CD4-positive, alpha-beta memory T cell (primary cell): ENCODE measurements around the gene HNRNPC. TPM values are rescaled to one million over a fixed set of nuclear protein-coding genes. Genes with fewer than 3 reads are reported as not detected.
"Not testable (repeated sequence)": the region's sequence is repeated elsewhere in the genome, so short reads cannot be mapped to it uniquely, and the experiment has no call there.

Experiments used
- CTCF ChIA-PET: fragments of 350-600 bp; sonication (Branson Sonifier 250); formaldehyde crosslinking; loops from one replicate; lab custom pipeline; 2021; ENCODE audit warnings: inconsistent platforms; ENCODE audit not compliant: partially characterized antibody; lab: Charles Lee
- POLR2A ChIA-PET: fragments of 350-600 bp; sonication (Branson Sonifier 250); formaldehyde crosslinking; loops from one replicate; lab custom pipeline; 2021; ENCODE audit not compliant: partially characterized antibody; lab: Charles Lee
- DNase-seq, 5 donors: peaks; one replicate each; pipeline versions ENCODE4 v3.0.0 to v3.0.0-alpha.2; 2020 to 2022; ENCODE audit warnings: mixed read lengths in 1 of 5
- H3K27ac ChIP-seq: one replicate; pipeline ENCODE4 v1.7.0; 2013; ENCODE audit warnings: low read depth, low read length
- H3K27me3 ChIP-seq: 2 replicates; pipeline ENCODE4 v1.7.0; 2013; ENCODE audit warnings: mild to moderate bottlenecking, low read length, moderate library complexity; ENCODE audit not compliant: insufficient read depth
- H3K36me3 ChIP-seq: 2 replicates; pipeline ENCODE4 v1.7.0; 2013; ENCODE audit warnings: mild to moderate bottlenecking, low read length, moderate library complexity; ENCODE audit not compliant: insufficient read depth
- H3K4me1 ChIP-seq: 2 replicates; pipeline ENCODE4 v1.7.0; 2013; ENCODE audit warnings: mild to moderate bottlenecking, low read length, moderate library complexity; ENCODE audit not compliant: insufficient read depth
- H3K4me3 ChIP-seq, 2 donors: one replicate each; pipeline ENCODE4 v1.7.0; 2013; ENCODE audit warnings: low read length in 2 of 2, mild to moderate bottlenecking in 1 of 2
- H3K9me3 ChIP-seq, 2 donors: one replicate each; pipeline ENCODE4 v1.7.0; 2013; ENCODE audit warnings: low read length in 2 of 2, control low read depth in 1 of 2; ENCODE audit not compliant: control insufficient read depth in 1 of 2
- H3K27ac Mint-ChIP-seq, 7 donors: one replicate each; pipeline ENCODE4 v1.8.0; 2020 to 2021; ENCODE audit warnings: mixed read lengths in 7 of 7, mild to moderate bottlenecking in 6 of 7, inconsistent platforms in 3 of 7, moderate library complexity in 3 of 7
- H3K27me3 Mint-ChIP-seq, 2 donors: one replicate each; pipeline ENCODE4 v1.8.0; 2020 to 2021; ENCODE audit warnings: mixed read lengths in 2 of 2
- H3K36me3 Mint-ChIP-seq, 2 donors: one replicate each; pipeline ENCODE4 v1.8.0; 2020 to 2021; ENCODE audit warnings: mixed read lengths in 2 of 2, inconsistent platforms in 1 of 2, mild to moderate bottlenecking in 1 of 2
- H3K4me1 Mint-ChIP-seq, 4 donors: one replicate each; pipeline ENCODE4 v1.8.0; 2020 to 2021; ENCODE audit warnings: mixed read lengths in 4 of 4, mild to moderate bottlenecking in 1 of 4
- H3K4me3 Mint-ChIP-seq, 8 donors: one replicate each; pipeline ENCODE4 v1.8.0; 2020 to 2021; ENCODE audit warnings: mixed read lengths in 8 of 8, mild to moderate bottlenecking in 7 of 8, moderate library complexity in 6 of 8, inconsistent platforms in 3 of 8
- H3K9me3 Mint-ChIP-seq, 8 donors: one replicate each; pipeline ENCODE4 v1.8.0; 2020 to 2021; ENCODE audit warnings: mixed read lengths in 8 of 8, mild to moderate bottlenecking in 5 of 8, inconsistent platforms in 3 of 8, moderate library complexity in 1 of 8
- intact Hi-C: fragments of 100-400 bp; cut with micrococcal nuclease; formaldehyde crosslinking; loops from one replicate; pipeline ENCODE4 v1.15.1; 2023
- polyA plus RNA-seq, 2 donors: library from polyadenylated mRNA; unstranded; fragments of 300-500 nt; fragmentation: Illumina TruSeq; gene quantifications; one replicate each; pipeline ENCODE4 v1.2.3, GENCODE V29; 2021
- total RNA-seq, 2 experiments: library from RNA; stranded (reverse); gene quantifications; one replicate each; pipeline ENCODE4 v1.2.3, GENCODE V29; 2021

The HNRNPC gene
- total and polyA plus RNA-seq, 4 experiments from 2014 or later = 538 to 1,178 (median 622) TPM

DNA sequence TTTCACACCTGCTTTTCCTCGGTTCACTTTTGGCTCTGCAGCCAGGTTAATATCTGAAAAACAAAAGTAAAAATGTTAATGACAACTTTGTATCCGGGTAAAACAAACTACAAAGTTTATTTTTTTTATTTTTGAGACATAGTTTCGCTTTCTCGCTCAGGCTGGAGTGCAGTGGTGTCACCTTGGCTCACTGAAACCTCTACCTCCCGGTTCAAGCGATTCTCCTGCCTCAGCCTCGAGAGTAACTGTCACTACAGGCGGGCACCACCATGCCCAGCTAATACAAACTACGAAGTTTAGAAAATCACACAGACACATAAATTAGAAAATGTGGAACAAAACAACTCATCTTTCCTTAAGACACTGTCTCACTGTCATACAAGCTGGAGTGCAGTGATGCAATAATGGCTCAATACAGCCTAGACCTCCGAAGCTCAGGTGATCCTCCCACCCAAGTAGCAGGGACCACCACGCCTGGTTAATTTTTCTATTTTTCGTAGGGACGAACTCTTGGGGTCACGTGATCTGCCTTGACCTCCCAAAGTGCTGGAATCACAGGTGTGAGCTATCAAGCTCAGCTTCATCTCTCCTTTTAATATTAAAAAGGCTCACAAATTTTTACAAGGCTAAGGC lies 38.1 kb downstream of the HNRNPC start:
- H3K36me3 Mint-ChIP-seq = peaks cover 58 to 79% of the 10 kb centered on the region in 2 donors

DNA sequence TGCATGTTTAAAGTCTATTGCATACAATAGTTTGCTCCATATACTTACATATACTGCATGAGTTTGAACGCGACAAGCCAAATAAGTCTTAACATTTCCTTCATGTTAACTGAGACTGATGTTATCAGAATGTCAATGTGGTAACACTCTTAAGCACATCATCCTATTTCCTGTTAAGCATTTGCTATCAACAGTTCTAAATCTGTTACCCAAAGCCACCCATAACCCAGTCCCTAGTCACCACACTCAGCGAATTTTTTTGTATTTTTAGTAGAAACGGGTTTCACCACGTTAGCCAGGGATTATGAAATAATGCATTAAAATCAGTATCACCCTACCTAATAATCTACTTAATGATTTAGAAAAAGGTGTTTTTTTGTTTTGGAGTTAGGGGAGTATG lies 39.4 kb downstream of the HNRNPC start:
- Histone ChIP-seq H3K4me3 (no peak overlapping the region), H3K27ac (peak overlapping the region; percentile 59), H3K36me3 (peaks cover 56% of the 10 kb centered on the region), H3K9me3 (no peaks in the 10 kb centered on the region), H3K27me3 (no peaks in the 10 kb centered on the region), H3K4me1 (peaks cover 96% of the 10 kb centered on the region)
- CTCF ChIA-PET = interaction anchor here (0.7 to 2.5 kb wide), 3 partner anchors 12 to 226 kb away, joined by 3 to 11 read pairs (median 4); partner anchors contain the start of gene CHD8
- H3K27me3 Mint-ChIP-seq = no peaks in the 10 kb centered on the region
- intact Hi-C loops = loop anchor here (2.0 to 5.0 kb wide), 3 partner anchors 13 to 247 kb away; partner anchors contain the start of genes HNRNPC, RAB2B and TOX4
- no peaks in the 10 kb centered on the region for H3K9me3 Mint-ChIP-seq
- peaks cover 55 to 76% of the 10 kb centered on the region in 2 donors for H3K36me3 Mint-ChIP-seq
- DNase-seq = peak; percentile 55 to 78 (median 70)
- H3K4me1 Mint-ChIP-seq = peaks cover 51 to 79% (median 67%) of the 10 kb centered on the region in 4 donors
- POLR2A ChIA-PET = interaction anchor here (1.0 to 4.0 kb wide), 13 partner anchors 9 to 207 kb away, joined by 3 to 24 read pairs (median 5); no protein-coding TSS in a partner anchor
- H3K27ac Mint-ChIP-seq = peak overlapping the region; percentile 86 to 98 (median 96)
- peak overlapping the region; percentile 69 to 84 (median 78) for H3K4me3 Mint-ChIP-seq

More for the DNA sequence above, 38.1 kb downstream of the HNRNPC start:
- peak overlapping the region; percentile 59 for H3K27ac ChIP-seq
- Mint-ChIP-seq H3K4me1 (peaks cover 57 to 86% (median 72%) of the 10 kb centered on the region in 4 donors), H3K27ac (peak overlapping the region; percentile 86 to 98 (median 96)), H3K9me3 (no peaks in the 10 kb centered on the region), H3K4me3 (peak overlapping the region; percentile 77 to 84 (median 80)), H3K27me3 (no peaks in the 10 kb centered on the region)
- POLR2A ChIA-PET = interaction anchor here (1.0 to 4.0 kb wide), 11 partner anchors 8 to 205 kb away, joined by 3 to 24 read pairs (median 8); partner anchors contain the start of gene SUPT16H
- intact Hi-C loops = loop anchor here (2.0 to 5.0 kb wide), 3 partner anchors 14 to 246 kb away; partner anchors contain the start of genes HNRNPC, RAB2B and TOX4
- no peaks in the 10 kb centered on the region for H3K27me3 ChIP-seq
- H3K4me1 ChIP-seq = peaks cover 98% of the 10 kb centered on the region
- no peaks in the 10 kb centered on the region for H3K9me3 ChIP-seq
- H3K36me3 ChIP-seq = peaks cover 43% of the 10 kb centered on the region
- CTCF ChIA-PET = interaction anchor here (0.8 to 2.5 kb wide), 8 partner anchors 10 to 34 kb away, joined by 3 to 11 read pairs (median 4); no protein-coding TSS in a partner anchor
- peak overlapping the region in 1 of 2 donors; percentile 29 for H3K4me3 ChIP-seq
- DNase-seq = peak; percentile 55 to 69 (median 64)

GRCh38 chr14:21227981-21228380 lies 41.3 kb downstream of the HNRNPC start:
- H3K4me3 ChIP-seq = no peak overlapping the region
- peak overlapping the region in 4 of 7 donors; percentile 11 to 79 (median 28) for H3K27ac Mint-ChIP-seq
- no peak for DNase-seq
- intact Hi-C loops = no loop called here
- POLR2A ChIA-PET = interaction anchor here (0.8 to 2.0 kb wide), 2 partner anchors 40 to 156 kb away, joined by 3 to 6 read pairs; partner anchors contain the start of gene SUPT16H
- no peaks in the 10 kb centered on the region for H3K27me3 ChIP-seq
- no peak overlapping the region for H3K4me3 Mint-ChIP-seq
- peaks cover 63% of the 10 kb centered on the region for H3K36me3 ChIP-seq
- CTCF ChIA-PET = interaction anchor here (1.4 kb wide), 1 partner anchor 15 kb away, joined by 3 read pairs; no protein-coding TSS in a partner anchor
- no peaks in the 10 kb centered on the region for H3K27me3 Mint-ChIP-seq
- H3K4me1 Mint-ChIP-seq = peaks cover 49 to 80% (median 67%) of the 10 kb centered on the region in 4 donors
- no peak overlapping the region for H3K27ac ChIP-seq
- H3K4me1 ChIP-seq = peaks cover 96% of the 10 kb centered on the region
- no peaks in the 10 kb centered on the region for H3K9me3 ChIP-seq
- no peaks in the 10 kb centered on the region for H3K9me3 Mint-ChIP-seq
- H3K36me3 Mint-ChIP-seq = peaks cover 58 to 79% of the 10 kb centered on the region in 2 donors

- Histone ChIP-seq H3K4me3 (no peak overlapping the region), H3K36me3 (peaks cover 60% of the 10 kb centered on the region), H3K9me3 (no peaks in the 10 kb centered on the region), H3K4me1 (peaks cover 96% of the 10 kb centered on the region), H3K27ac (no peak overlapping the region), H3K27me3 (no peaks in the 10 kb centered on the region)
- CTCF ChIA-PET = interaction anchor here (1.0 kb wide), 1 partner anchor 24 kb away, joined by 3 read pairs; no protein-coding TSS in a partner anchor
- DNase-seq = no peak
- intact Hi-C loops = no loop called here
- H3K4me1 Mint-ChIP-seq = peaks cover 51 to 81% (median 66%) of the 10 kb centered on the region in 4 donors
- H3K27ac Mint-ChIP-seq = peak overlapping the region in 6 of 7 donors; percentile 15 to 79 (median 64)
- peak overlapping the region in 1 of 8 donors; percentile 2 for H3K4me3 Mint-ChIP-seq
- peaks cover 60 to 80% of the 10 kb centered on the region in 2 donors for H3K36me3 Mint-ChIP-seq
- no peaks in the 10 kb centered on the region for H3K9me3 Mint-ChIP-seq
- POLR2A ChIA-PET = interaction anchor here (2.0 kb wide), 1 partner anchor 41 kb away, joined by 6 read pairs; no protein-coding TSS in a partner anchor
- no peaks in the 10 kb centered on the region for H3K27me3 Mint-ChIP-seq
Observed at GRCh38 chr14:21227150-21227549, 42.1 kb downstream of the HNRNPC start.

DNA sequence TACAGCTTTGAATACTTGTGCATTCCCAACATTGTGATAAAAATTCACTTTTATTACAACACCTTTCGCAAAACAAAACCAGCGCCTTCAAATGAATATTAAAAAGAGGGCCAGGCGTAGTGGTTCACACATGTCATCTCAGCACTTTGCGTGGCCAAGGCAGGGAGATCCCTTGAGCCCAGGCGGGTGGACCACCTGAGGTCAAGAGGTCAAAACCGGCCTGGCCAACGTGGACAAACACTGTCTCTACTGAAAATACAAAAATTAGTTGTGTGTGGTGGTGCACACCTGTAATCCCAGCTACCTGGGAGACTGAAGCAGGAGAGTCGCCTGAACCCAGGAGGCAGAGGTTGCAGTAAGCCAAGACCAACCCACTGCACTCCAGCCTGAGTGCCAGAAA lies 42.8 kb downstream of the HNRNPC start:
- H3K27ac ChIP-seq = no peak overlapping the region
- H3K4me3 Mint-ChIP-seq = no peak overlapping the region
- no peaks in the 10 kb centered on the region for H3K27me3 ChIP-seq
- H3K4me1 ChIP-seq = peaks cover 96% of the 10 kb centered on the region
- H3K9me3 ChIP-seq = no peaks in the 10 kb centered on the region
- H3K27me3 Mint-ChIP-seq = no peaks in the 10 kb centered on the region
- peaks cover 50 to 81% (median 65%) of the 10 kb centered on the region in 4 donors for H3K4me1 Mint-ChIP-seq
- H3K36me3 Mint-ChIP-seq = peaks cover 58 to 80% of the 10 kb centered on the region in 2 donors
- POLR2A ChIA-PET = interaction anchor here (1.2 to 1.4 kb wide), 2 partner anchors 9 to 11 kb away, joined by 3 to 7 read pairs; no protein-coding TSS in a partner anchor
- H3K27ac Mint-ChIP-seq = peak overlapping the region in 4 of 7 donors; percentile 15 to 86 (median 50)
- peaks cover 63% of the 10 kb centered on the region for H3K36me3 ChIP-seq
- DNase-seq = no peak
- H3K9me3 Mint-ChIP-seq = no peaks in the 10 kb centered on the region
- H3K4me3 ChIP-seq = no peak overlapping the region
- CTCF ChIA-PET = interaction anchor here (0.8 to 1.0 kb wide), 2 partner anchors 9 to 24 kb away, joined by 3 read pairs; no protein-coding TSS in a partner anchor
- intact Hi-C loops = no loop called here

- H3K9me3 Mint-ChIP-seq, H3K27me3 ChIP-seq, H3K27me3 Mint-ChIP-seq, intact Hi-C loops, H3K9me3 ChIP-seq, CTCF ChIA-PET, H3K4me3 Mint-ChIP-seq, DNase-seq, H3K27ac ChIP-seq, H3K4me3 ChIP-seq: not testable (repeated sequence)
- Histone ChIP-seq H3K4me1 (peaks cover 96% of the 10 kb centered on the region), H3K36me3 (peaks cover 68% of the 10 kb centered on the region)
- POLR2A ChIA-PET = interaction anchor here (0.6 to 1.4 kb wide), 2 partner anchors 11 to 71 kb away, joined by 3 read pairs; no protein-coding TSS in a partner anchor
- Mint-ChIP-seq H3K36me3 (peaks cover 57 to 81% of the 10 kb centered on the region in 2 donors), H3K27ac (peak overlapping the region in 3 of 7 donors; percentile 41 to 45 (median 42)), H3K4me1 (peaks cover 47 to 79% (median 63%) of the 10 kb centered on the region in 4 donors)
Observed at GRCh38 chr14:21225164-21225563, 44.1 kb downstream of the HNRNPC start.
